Omental fat pad (tissue), 4 donors: ENCODE data around the gene CAPN13. TPM values are rescaled to one million over a fixed set of nuclear protein-coding genes. Genes with fewer than 3 reads are reported as not detected.

ENCODE experiments used
- ATAC-seq: fragments of 150-250 bp; one replicate; pipeline ENCODE4 v1.9.1; 2016; ENCODE audit warnings: mild to moderate bottlenecking, moderate library complexity; ENCODE audit not compliant: low FRiP score
- DNase-seq: peaks from one replicate; pipeline ENCODE4 v3.0.0-alpha.2; 2019; ENCODE audit warnings: low spot score
- CTCF ChIP-seq, 3 donors: fragments of 450-650 bp; IDR thresholded peaks; one replicate each; pipeline ENCODE4 v1.5.1; 2016 to 2017; ENCODE audit warnings: antibody characterized with exemption in 3 of 3, mild to moderate bottlenecking in 3 of 3, moderate library complexity in 2 of 3
- total RNA-seq, 4 donors: library from RNA; depleted of rRNA; stranded (reverse); fragments of >200 nt; gene quantifications; one replicate each; pipeline ENCODE4 v1.1.0, GENCODE V29; 2016

Gene CAPN13
- total RNA-seq, 4 donors from 2014 or later = not detected

GRCh38 chr2:30693821-30694281, 113.4 kb downstream of the CAPN13 start:
- ATAC-seq (no peak), DNase-seq (no peak)
- no peak for TF ChIP-seq CTCF (IDR thresholded peaks at IDR 0.05)

DNA sequence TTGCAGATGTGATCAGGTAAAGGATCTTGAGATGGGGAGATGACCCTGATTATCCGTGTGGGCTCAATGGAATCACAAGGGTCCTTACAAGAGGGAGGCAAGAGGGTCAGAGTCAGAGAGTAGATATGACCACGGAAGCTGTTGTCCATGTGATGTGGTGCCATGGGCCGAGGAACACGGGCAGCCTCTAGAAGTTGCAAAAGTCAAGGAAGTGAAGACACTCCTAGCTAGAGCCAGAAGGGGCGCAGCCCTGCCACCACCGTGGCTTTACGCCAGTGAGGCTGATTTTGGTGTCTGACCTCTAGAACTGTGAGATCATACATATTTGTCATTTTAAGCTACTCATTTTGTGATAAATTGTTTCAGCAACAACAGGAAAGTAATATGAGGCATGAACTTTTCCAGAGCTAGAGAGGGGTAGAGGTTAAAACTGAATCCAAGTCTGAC, 114.4 kb downstream of the CAPN13 start:
- no peak for ATAC-seq
- no peak for TF ChIP-seq CTCF (IDR thresholded peaks at IDR 0.05)
- no peak for DNase-seq

DNA sequence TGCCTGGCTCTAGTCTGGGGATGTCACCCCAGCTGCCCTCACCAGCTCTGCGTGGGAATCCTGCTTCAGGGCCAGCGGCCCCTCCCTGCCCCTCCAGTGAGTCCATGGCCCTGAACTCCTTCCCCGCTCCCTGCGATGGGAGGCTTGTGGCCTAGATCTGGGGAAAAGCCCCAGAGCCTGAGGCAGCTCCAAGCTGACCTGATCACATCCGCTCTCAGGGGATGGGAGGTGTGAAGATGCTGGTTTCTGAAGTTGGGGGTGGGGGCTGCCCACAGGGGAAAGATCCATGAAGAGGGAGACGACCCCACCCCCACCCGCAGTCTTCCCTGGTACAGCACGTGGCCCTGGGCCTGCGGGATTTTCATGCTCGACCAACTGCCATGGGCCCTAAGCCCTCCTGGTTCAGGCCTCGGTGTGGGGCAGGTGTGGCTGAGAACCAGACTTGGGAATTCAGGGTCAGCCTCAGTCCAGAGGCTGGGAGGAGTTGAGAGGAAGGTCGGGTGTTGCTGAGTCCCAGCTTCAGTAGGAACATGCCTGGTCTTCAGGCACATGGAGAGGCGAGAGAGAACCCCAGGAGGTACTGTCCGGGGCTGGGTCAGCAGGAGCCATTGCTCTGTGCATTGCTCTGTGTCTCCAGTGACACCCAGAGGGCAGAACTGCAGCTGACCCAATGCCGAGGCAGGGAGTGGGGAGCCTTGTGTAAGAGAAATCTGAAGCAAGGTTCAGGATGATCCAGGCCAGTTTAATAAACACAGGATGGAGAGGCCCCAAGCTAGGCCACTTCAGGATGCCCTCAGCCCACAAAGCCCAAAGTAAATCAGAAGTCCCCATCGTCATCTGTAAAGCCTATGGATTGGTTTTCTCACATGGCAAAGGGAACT, 115.1 kb downstream of the CAPN13 start:
- DNase-seq (no peak), ATAC-seq (peak; percentile 38)
- no peak for TF ChIP-seq CTCF (IDR thresholded peaks at IDR 0.05)

GRCh38 chr2:30691091-30691947, 115.9 kb downstream of the CAPN13 start:
- no peak for TF ChIP-seq CTCF (IDR thresholded peaks at IDR 0.05)
- no peak for DNase-seq
- ATAC-seq = no peak

DNA sequence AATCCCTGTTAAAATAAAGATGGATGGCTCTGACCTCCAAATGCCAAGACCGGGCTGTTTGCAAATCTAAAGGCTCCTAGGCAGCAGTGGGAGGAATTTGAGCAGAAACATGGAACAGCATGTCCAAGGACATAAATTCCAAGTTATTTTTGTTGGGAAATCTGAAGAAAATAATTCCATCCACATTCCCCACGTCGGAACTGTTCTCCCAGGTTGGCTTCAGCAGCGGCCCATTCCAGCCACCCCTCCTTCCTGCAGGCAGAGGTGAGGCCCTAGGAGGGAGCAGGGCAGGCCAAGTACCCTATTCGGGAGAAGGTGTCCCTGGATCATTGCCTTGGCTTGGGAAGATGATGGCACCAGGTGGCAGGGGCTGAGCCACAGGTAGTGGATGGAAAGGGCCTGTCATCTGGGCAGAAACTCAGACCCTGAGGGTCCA, 117.1 kb downstream of the CAPN13 start:
- ATAC-seq (no peak), DNase-seq (no peak)
- no peak for TF ChIP-seq CTCF (IDR thresholded peaks at IDR 0.05)

DNA sequence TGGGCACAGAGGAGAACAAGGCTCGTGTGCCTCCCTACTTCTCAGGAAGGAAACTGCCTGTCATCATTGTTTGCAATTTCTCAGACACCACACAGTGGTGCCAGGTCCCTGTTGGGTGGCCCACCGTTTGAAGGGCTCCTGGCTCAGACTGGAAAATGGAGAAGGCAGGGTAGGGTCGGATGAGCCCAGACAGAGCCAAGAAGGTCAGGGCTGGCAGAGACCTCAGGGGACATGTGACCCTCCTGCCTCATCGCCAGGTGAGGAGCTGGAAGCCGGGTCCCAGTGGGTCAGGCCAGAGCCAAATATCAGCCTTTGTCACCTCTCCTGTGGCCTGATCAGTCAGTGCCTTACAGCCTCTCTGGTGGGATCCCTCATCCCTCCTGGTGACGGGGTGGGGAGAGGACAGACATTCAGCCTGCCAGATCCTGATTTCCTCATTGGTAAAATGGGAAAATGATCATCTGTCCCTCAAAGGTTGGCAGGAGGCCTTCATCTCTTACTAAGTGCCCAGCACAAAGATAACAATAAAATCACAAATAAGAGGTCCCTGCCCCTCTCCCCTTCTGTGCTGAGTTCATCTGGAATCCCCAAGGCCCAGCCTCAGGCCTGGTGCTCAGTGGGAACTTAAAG, 117.6 kb downstream of the CAPN13 start:
- DNase-seq (no peak), ATAC-seq (no peak)
- TF ChIP-seq CTCF (IDR thresholded peaks at IDR 0.05) = no peak
